ENCODE measurements around the gene ARRDC2. TPM values are rescaled to one million over a fixed set of nuclear protein-coding genes. Genes with fewer than 3 reads are reported as not detected.
A peak's percentile ranks its signal among the peaks of the same experiment; 100 is the strongest.

ARRDC2 gene
- total and polyA plus RNA-seq, 2 of the 13 experiments (the other 11 are each of a cell fraction or from before 2014, with no cell fraction given) = 2.1 to 3.4 TPM

DNA sequence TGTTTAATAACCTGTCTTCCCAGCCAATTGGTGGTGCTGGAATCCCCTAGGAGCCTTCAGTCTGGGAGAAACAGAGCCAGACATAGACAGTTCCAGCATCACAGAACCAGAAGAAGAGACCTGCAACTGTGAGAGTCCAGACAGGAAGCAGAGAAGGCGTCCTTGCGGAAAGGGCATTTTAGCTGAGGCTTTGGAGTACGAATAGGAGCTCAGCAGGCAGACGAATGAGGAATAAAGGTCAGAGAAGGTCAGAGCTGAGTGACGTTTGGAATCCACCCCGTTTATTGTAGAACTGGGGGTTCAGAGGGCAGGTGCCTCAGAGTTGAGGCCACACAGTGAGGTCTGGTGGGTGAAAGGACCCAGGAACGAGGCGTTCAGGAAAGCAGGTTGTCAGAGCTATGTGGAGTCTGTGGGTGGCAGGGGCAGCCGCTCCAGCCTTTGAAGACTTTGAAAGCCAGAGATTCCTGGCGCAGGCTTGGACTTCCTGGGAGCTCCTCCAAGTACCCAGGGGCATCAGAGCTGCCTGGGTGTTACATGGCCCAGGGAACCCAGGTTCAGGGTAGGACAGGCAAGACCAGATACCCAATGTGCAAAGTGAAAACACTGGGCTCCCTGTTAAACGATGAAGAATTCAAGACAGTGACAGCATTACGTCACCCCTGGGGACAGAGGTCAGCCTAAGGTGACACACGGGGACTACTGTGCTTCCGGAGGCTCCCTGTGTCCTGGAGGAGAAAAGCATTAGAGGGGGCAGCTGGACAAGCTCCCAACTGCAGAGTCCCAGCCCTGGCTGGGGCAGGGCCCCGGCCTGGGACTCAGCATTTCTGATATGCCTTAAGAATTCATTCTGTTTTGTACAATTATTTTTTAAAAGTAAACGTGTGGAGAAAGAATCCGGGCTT is 5.5 kb downstream of the ARRDC2 start (continued):
- no peak for TF ChIP-seq PBX2 (CRISPR knock-in tag; IDR thresholded peaks at IDR 0.05)
- TF ChIP-seq TGIF2 (CRISPR knock-in tag; IDR thresholded peaks at IDR 0.05) = peak; percentile 88
- peak; percentile 91 for TF ChIP-seq MEIS2 (CRISPR knock-in tag; IDR thresholded peaks at IDR 0.05)
- TF ChIP-seq ZBTB1 (CRISPR knock-in tag; IDR thresholded peaks at IDR 0.05; ENCODE audit: borderline replicate concordance) = no peak
- TF ChIP-seq REPIN1 (CRISPR knock-in tag; IDR thresholded peaks at IDR 0.05; ENCODE audit: borderline replicate concordance, low read depth) = no peak
- TF ChIP-seq NCOA5 (CRISPR knock-in tag; IDR thresholded peaks at IDR 0.05) = no peak
- no peak for TF ChIP-seq SMAD9 (CRISPR knock-in tag; IDR thresholded peaks at IDR 0.05)
- TF ChIP-seq TRIM22 (IDR thresholded peaks at IDR 0.05) = no peak
- TF ChIP-seq ZSCAN9 (CRISPR knock-in tag; IDR thresholded peaks at IDR 0.05; ENCODE audit: borderline replicate concordance) = peak; percentile 41; the same call in 1 of the 2 replicates
- TF ChIP-seq MBNL3 (CRISPR knock-in tag; conservative IDR thresholded peaks at IDR 0.05) = no peak
- TF ChIP-seq TSC22D2 (CRISPR knock-in tag; IDR thresholded peaks at IDR 0.05; ENCODE audit: borderline replicate concordance) = no peak
- TF ChIP-seq, protein P1, sequence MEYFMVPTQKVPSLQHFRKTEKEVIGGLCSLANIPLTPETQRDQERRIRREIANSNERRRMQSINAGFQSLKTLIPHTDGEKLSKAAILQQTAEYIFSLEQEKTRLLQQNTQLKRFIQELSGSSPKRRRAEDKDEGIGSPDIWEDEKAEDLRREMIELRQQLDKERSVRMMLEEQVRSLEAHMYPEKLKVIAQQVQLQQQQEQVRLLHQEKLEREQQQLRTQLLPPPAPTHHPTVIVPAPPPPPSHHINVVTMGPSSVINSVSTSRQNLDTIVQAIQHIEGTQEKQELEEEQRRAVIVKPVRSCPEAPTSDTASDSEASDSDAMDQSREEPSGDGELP (IDR thresholded peaks at IDR 0.05; ENCODE audit: borderline replicate concordance, low read depth) = peak; percentile 79
- TF ChIP-seq, protein P2, sequence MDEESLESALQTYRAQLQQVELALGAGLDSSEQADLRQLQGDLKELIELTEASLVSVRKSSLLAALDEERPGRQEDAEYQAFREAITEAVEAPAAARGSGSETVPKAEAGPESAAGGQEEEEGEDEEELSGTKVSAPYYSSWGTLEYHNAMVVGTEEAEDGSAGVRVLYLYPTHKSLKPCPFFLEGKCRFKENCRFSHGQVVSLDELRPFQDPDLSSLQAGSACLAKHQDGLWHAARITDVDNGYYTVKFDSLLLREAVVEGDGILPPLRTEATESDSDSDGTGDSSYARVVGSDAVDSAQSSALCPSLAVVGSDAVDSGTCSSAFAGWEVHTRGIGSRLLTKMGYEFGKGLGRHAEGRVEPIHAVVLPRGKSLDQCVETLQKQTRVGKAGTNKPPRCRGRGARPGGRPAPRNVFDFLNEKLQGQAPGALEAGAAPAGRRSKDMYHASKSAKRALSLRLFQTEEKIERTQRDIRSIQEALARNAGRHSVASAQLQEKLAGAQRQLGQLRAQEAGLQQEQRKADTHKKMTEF (CRISPR knock-in tag; IDR thresholded peaks at IDR 0.05) = peak; percentile 78
- TF ChIP-seq, protein P3, sequence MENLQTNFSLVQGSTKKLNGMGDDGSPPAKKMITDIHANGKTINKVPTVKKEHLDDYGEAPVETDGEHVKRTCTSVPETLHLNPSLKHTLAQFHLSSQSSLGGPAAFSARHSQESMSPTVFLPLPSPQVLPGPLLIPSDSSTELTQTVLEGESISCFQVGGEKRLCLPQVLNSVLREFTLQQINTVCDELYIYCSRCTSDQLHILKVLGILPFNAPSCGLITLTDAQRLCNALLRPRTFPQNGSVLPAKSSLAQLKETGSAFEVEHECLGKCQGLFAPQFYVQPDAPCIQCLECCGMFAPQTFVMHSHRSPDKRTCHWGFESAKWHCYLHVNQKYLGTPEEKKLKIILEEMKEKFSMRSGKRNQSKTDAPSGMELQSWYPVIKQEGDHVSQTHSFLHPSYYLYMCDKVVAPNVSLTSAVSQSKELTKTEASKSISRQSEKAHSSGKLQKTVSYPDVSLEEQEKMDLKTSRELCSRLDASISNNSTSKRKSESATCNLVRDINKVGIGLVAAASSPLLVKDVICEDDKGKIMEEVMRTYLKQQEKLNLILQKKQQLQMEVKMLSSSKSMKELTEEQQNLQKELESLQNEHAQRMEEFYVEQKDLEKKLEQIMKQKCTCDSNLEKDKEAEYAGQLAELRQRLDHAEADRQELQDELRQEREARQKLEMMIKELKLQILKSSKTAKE (CRISPR knock-in tag; IDR thresholded peaks at IDR 0.05; ENCODE audit: borderline replicate concordance) = peak; percentile 96
- peak; percentile 74; the same call in 1 of the 2 replicates for TF ChIP-seq TFE3 (CRISPR knock-in tag; IDR thresholded peaks at IDR 0.05)
- peak; percentile 92 for TF ChIP-seq SAP130 (CRISPR knock-in tag; IDR thresholded peaks at IDR 0.05; ENCODE audit: low read depth)
- peak; percentile 59; the same call in 1 of the 2 replicates for TF ChIP-seq DPF2 (CRISPR knock-in tag; IDR thresholded peaks at IDR 0.05; ENCODE audit: borderline replicate concordance, low read depth)
- TF ChIP-seq HHEX (CRISPR knock-in tag; IDR thresholded peaks at IDR 0.05) = no peak
- no peak for TF ChIP-seq ATRX (CRISPR knock-in tag; IDR thresholded peaks at IDR 0.05; ENCODE audit: borderline replicate concordance)
- TF ChIP-seq MYC (CRISPR knock-in tag; IDR thresholded peaks at IDR 0.05; ENCODE audit: borderline replicate concordance) = peak; percentile 61; the same call in 1 of the 2 replicates
- no peak for TF ChIP-seq ZFP41 (CRISPR knock-in tag; IDR thresholded peaks at IDR 0.05; ENCODE audit: borderline replicate concordance)
